ENCODE data around the gene FTSJ3. TPM values are rescaled to one million over a fixed set of nuclear protein-coding genes. Genes with fewer than 3 reads are reported as not detected.

FTSJ3 gene
- total RNA-seq (2022; extraction: Qiagen RNA extraction; ENCODE audit: low read depth): 49.7 to 66.5 TPM (median 55.4 TPM) in 5 replicates

GRCh38 chr17:63827002-63827800 is at the start of gene FTSJ3, which contains the start of gene PSMC5:
Gene FTSJ3 (minus strand): TSS chr17:63827663. CDS start chr17:63826902, 761 bp downstream.
Gene PSMC5 (plus strand): TSS chr17:63827431. CDS start chr17:63827491, 60 bp downstream.

GRCh38 chr17:63873577-63873976 is 46.1 kb upstream of the FTSJ3 start, which contains the start of gene CSH2:
Gene CSH2 (minus strand): TSS chr17:63873677. CDS start chr17:63873614, 63 bp downstream.

GRCh38 chr17:63842540-63843386 is 15.3 kb upstream of the FTSJ3 start, which contains the start of gene SMARCD2:
Gene SMARCD2 (minus strand): TSS chr17:63842685. CDS start chr17:63842674, 11 bp downstream.

GRCh38 chr17:63774141-63774968 is 53.1 kb downstream of the FTSJ3 start, which contains the start of gene DDX42:
Gene DDX42 (plus strand): TSS chr17:63774170. CDS start chr17:63787050, 12,880 bp downstream.

GRCh38 chr17:63773272-63774140 is 54.0 kb downstream of the FTSJ3 start, which contains the start of gene CCDC47:
Gene CCDC47 (minus strand): TSS chr17:63773597. CDS start chr17:63766175, 7,422 bp downstream.

Other genes starting within 250 kb of the FTSJ3 start
- gene TACO1, start 226.8 kb downstream of the FTSJ3 start, total RNA-seq (2022; extraction: Qiagen RNA extraction; ENCODE audit: low read depth): 49.0 to 57.3 TPM (median 55.2 TPM) in 5 replicates
- 13.1 to 17.9 TPM (median 16.0 TPM) in 5 replicates for gene MAP3K3, start 205.2 kb downstream of the FTSJ3 start, total RNA-seq (2022; extraction: Qiagen RNA extraction; ENCODE audit: low read depth)
- 8.3 to 12.9 TPM (median 11.1 TPM) in 5 replicates for gene LIMD2, start 127.5 kb downstream of the FTSJ3 start, total RNA-seq (2022; extraction: Qiagen RNA extraction; ENCODE audit: low read depth)
- gene STRADA, start 85.9 kb downstream of the FTSJ3 start, total RNA-seq (2022; extraction: Qiagen RNA extraction; ENCODE audit: low read depth): 23.8 to 26.8 TPM (median 25.4 TPM) in 5 replicates
- gene CCDC47, start 54.1 kb downstream of the FTSJ3 start, total RNA-seq (2022; extraction: Qiagen RNA extraction; ENCODE audit: low read depth): 88.0 to 123 TPM (median 102 TPM) in 5 replicates
- gene DDX42, start 53.5 kb downstream of the FTSJ3 start, total RNA-seq (2022; extraction: Qiagen RNA extraction; ENCODE audit: low read depth): 86.4 to 99.2 TPM (median 98.0 TPM) in 5 replicates
- 205 to 229 TPM (median 215 TPM) in 5 replicates for gene PSMC5, start 232 bp downstream of the FTSJ3 start, total RNA-seq (2022; extraction: Qiagen RNA extraction; ENCODE audit: low read depth)
- 50.2 to 63.7 TPM (median 60.2 TPM) in 5 replicates for gene SMARCD2, start 15.0 kb upstream of the FTSJ3 start, total RNA-seq (2022; extraction: Qiagen RNA extraction; ENCODE audit: low read depth)
- not detected in 5 replicates for gene CSH2, start 46.0 kb upstream of the FTSJ3 start, total RNA-seq (2022; extraction: Qiagen RNA extraction; ENCODE audit: low read depth)
- gene GH2, start 54.3 kb upstream of the FTSJ3 start, total RNA-seq (2022; extraction: Qiagen RNA extraction; ENCODE audit: low read depth): not detected in 5 replicates
- gene CSH1, start 68.9 kb upstream of the FTSJ3 start, total RNA-seq (2022; extraction: Qiagen RNA extraction; ENCODE audit: low read depth): not detected in 5 replicates
- not detected in 5 replicates for gene CSHL1, start 83.6 kb upstream of the FTSJ3 start, total RNA-seq (2022; extraction: Qiagen RNA extraction; ENCODE audit: low read depth)
- gene GH1, start 91.2 kb upstream of the FTSJ3 start, total RNA-seq (2022; extraction: Qiagen RNA extraction; ENCODE audit: low read depth): not detected in 5 replicates
- not detected in 5 replicates for gene CD79B, start 104.7 kb upstream of the FTSJ3 start, total RNA-seq (2022; extraction: Qiagen RNA extraction; ENCODE audit: low read depth)
- gene SCN4A, start 145.3 kb upstream of the FTSJ3 start, total RNA-seq (2022; extraction: Qiagen RNA extraction; ENCODE audit: low read depth): 0.03 to 0.07 TPM (median 0.03 TPM) in 5 replicates
- gene PRR29, start 170.7 kb upstream of the FTSJ3 start, total RNA-seq (2022; extraction: Qiagen RNA extraction; ENCODE audit: low read depth): 0.35 to 0.75 TPM (median 0.53 TPM) in 5 replicates
- gene ICAM2, start 193.0 kb upstream of the FTSJ3 start, total RNA-seq (2022; extraction: Qiagen RNA extraction; ENCODE audit: low read depth): not detected in 5 replicates

Data from A549 treated with GW870086 at 1 μM for 4 hours (cell line).